Activated naive CD8-positive, alpha-beta T cell treated with anti-CD3 and anti-CD28 coated beads, Interleukin-2, amount 10 ng/mL, durations not matched to agents 7 days and 5 days (primary cell): Measurements from ENCODE around the gene IDI1. TPM values are rescaled to one million over a fixed set of nuclear protein-coding genes. Genes with fewer than 3 reads are reported as not detected.

Experiments
- ATAC-seq: fragments of 150-1000 bp; cut with Tn5 transposase; one replicate; pipeline ENCODE4 v1.10.0; 2021; ENCODE audit warnings: low read depth, moderate library complexity
- POLR2A ChIA-PET: fragments of 350-600 bp; sonication (Branson Sonifier 250); formaldehyde crosslinking; loops from one replicate; lab custom pipeline; 2021; ENCODE audit warnings: antibody characterized with exemption; lab: Charles Lee
- DNase-seq: peaks from one replicate; pipeline ENCODE4 v3.0.0; 2021
- H3K27ac Mint-ChIP-seq: one replicate; pipeline ENCODE4 v1.8.0; 2022; ENCODE audit warnings: mild to moderate bottlenecking, mixed read lengths
- H3K27me3 Mint-ChIP-seq: one replicate; pipeline ENCODE4 v1.8.0; 2022; ENCODE audit warnings: mild to moderate bottlenecking, moderate library complexity, mixed read lengths
- H3K36me3 Mint-ChIP-seq: one replicate; pipeline ENCODE4 v1.8.0; 2021; ENCODE audit warnings: mild to moderate bottlenecking, mixed read lengths
- H3K4me1 Mint-ChIP-seq: one replicate; pipeline ENCODE4 v1.8.0; 2021; ENCODE audit warnings: mixed read lengths
- H3K4me3 Mint-ChIP-seq: one replicate; pipeline ENCODE4 v1.8.0; 2022; ENCODE audit warnings: mild to moderate bottlenecking, moderate library complexity, mixed read lengths
- H3K9me3 Mint-ChIP-seq: one replicate; pipeline ENCODE4 v1.8.0; 2021; ENCODE audit warnings: mixed read lengths
- total RNA-seq, 2 experiments: library from RNA; stranded (reverse); gene quantifications; one replicate each; pipeline ENCODE4 v1.2.3, GENCODE V29; 2021

Gene IDI1
- total RNA-seq, 2 experiments from 2014 or later: 53.8 to 57.6 TPM

DNA sequence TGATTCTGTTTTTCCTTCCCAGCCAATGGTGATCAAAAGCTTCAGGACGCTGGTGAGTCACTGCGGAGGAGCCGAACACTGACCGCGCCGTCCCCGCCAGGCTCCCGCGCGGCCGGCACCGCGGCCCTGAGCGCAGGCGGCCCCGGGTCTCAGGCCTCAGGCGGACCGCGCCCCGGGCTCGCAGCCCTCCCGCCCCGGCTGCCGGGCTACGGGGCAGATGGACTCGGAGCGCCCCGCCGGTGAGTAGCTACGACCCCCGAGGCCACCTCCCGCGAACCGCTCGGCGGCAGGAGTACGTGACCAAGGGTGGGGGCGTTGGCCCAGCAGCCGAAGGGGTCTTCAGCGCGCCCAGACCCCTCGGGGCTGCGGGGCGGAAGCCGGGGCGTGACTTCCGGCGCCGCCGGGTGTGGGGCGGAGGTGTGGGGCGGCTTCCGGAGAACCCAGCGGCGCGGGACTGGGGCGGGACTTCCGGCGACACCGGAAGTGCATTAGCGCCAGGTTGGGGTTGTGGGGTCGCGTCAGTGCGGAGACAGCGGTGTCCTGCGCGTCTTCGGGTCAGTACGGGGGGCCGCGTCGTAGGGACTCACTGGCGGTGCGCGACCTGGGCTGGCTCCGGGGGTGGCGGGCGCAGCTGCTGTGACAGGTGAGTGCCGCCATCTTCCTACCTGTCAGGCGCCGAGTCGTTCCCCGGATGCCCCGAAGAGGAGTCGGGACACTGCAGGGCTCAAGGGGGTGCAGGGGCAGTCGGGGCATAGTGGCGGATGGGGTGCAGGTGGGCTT lies 7.6 kb upstream of the IDI1 start, which contains the start of gene WDR37:
WDR37 (plus strand) TSS at position 60 of the 780 bp plus-strand sequence. CDS start 15,771 bp downstream, outside the sequence.
- Mint-ChIP-seq H3K27ac (peak within 1 kb of the TSS; percentile 95), H3K9me3 (no peaks in the 10 kb centered on the region), H3K4me3 (peak within 1 kb of the TSS; percentile 98), H3K27me3 (no peaks in the 10 kb centered on the region), H3K4me1 (peaks cover 58% of the 10 kb centered on the region), H3K36me3 (peaks cover 26% of the 10 kb centered on the region)
- POLR2A ChIA-PET: interaction anchor here (1.3 to 2.4 kb wide), 6 partner anchors 8 to 125 kb away, joined by 4 to 15 read pairs (median 6); partner anchors contain the start of genes GTPBP4, IDI1 and LARP4B
- peak; percentile 89 for ATAC-seq
- peak; percentile 93 for DNase-seq

GRCh38 chr10:1054684-1055083 lies 5.8 kb upstream of the IDI1 start:
- DNase-seq: no peak
- Mint-ChIP-seq H3K36me3 (peaks cover 26% of the 10 kb centered on the region), H3K4me1 (peaks cover 54% of the 10 kb centered on the region), H3K9me3 (no peaks in the 10 kb centered on the region), H3K27ac (no peak overlapping the region), H3K27me3 (no peaks in the 10 kb centered on the region), H3K4me3 (peak overlapping the region; percentile 98)
- POLR2A ChIA-PET: no interaction called here
- ATAC-seq: no peak

GRCh38 chr10:1050554-1050953 lies 1.6 kb upstream of the IDI1 start:
- no peak for DNase-seq
- peaks cover 49% of the 10 kb centered on the region for H3K4me1 Mint-ChIP-seq
- POLR2A ChIA-PET: interaction anchor here (2.8 to 2.9 kb wide), 2 partner anchors 63 to 120 kb away, joined by 12 to 17 read pairs; partner anchors contain the start of genes GTPBP4 and LARP4B
- H3K4me3 Mint-ChIP-seq: peak overlapping the region; percentile 95
- peak overlapping the region; percentile 45 for H3K27ac Mint-ChIP-seq
- peaks cover 29% of the 10 kb centered on the region for H3K36me3 Mint-ChIP-seq
- ATAC-seq: no peak
- no peaks in the 10 kb centered on the region for H3K27me3 Mint-ChIP-seq
- no peaks in the 10 kb centered on the region for H3K9me3 Mint-ChIP-seq

GRCh38 chr10:1050145-1050544 lies 1.2 kb upstream of the IDI1 start:
- Mint-ChIP-seq H3K9me3 (no peaks in the 10 kb centered on the region), H3K27ac (peak overlapping the region; percentile 97), H3K27me3 (no peaks in the 10 kb centered on the region), H3K4me1 (peaks cover 50% of the 10 kb centered on the region), H3K36me3 (peaks cover 31% of the 10 kb centered on the region), H3K4me3 (peak overlapping the region; percentile 95)
- POLR2A ChIA-PET: interaction anchor here (1.5 to 2.9 kb wide), 3 partner anchors 62 to 914 kb away, joined by 3 to 17 read pairs (median 12); partner anchors contain the start of genes GTPBP4 and LARP4B
- ATAC-seq: no peak
- DNase-seq: no peak

DNA sequence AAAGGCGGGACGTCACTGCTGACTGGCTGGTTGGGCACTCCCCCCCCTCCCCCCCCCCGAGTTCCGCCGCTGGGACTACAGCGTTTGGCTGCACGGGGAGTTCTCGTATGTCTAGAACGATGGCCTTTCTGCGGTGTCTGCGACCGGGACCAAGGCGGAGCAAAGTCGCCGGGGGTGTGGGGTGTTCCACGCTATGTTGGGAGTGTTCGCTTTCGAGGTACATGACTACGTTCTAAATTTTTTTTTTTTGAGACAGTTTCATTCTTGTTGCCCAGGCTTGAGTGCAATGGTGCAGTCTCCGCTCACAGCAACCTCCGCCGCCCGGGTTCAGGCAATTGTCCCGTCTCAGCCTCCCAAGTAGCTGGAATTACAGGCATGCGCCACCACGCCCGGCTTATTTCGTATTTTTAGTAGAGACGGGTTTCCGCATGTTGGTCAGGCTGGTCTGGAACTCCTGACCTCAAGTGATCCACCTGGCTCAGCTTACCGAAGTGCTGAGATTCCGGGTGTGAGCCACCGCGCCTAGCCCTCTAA lies 573 bp upstream of the IDI1 start:
- peaks cover 50% of the 10 kb centered on the region for H3K4me1 Mint-ChIP-seq
- peak overlapping the region; percentile 95 for H3K4me3 Mint-ChIP-seq
- ATAC-seq: no peak
- DNase-seq: no peak
- H3K36me3 Mint-ChIP-seq: peaks cover 36% of the 10 kb centered on the region
- peak overlapping the region; percentile 97 for H3K27ac Mint-ChIP-seq
- H3K9me3 Mint-ChIP-seq: no peaks in the 10 kb centered on the region
- POLR2A ChIA-PET: interaction anchor here (0.9 to 2.9 kb wide), 11 partner anchors 8 to 913 kb away, joined by 3 to 17 read pairs (median 5); partner anchors contain the start of genes GTPBP4 and LARP4B
- no peaks in the 10 kb centered on the region for H3K27me3 Mint-ChIP-seq

- POLR2A ChIA-PET: interaction anchor here (0.6 to 2.9 kb wide), 13 partner anchors 9 to 912 kb away, joined by 3 to 17 read pairs (median 5); partner anchors contain the start of genes GTPBP4 and LARP4B
- Mint-ChIP-seq H3K4me1 (peaks cover 53% of the 10 kb centered on the region), H3K4me3 (peak overlapping the region; percentile 95), H3K36me3 (peaks cover 40% of the 10 kb centered on the region), H3K27me3 (no peaks in the 10 kb centered on the region), H3K27ac (peak overlapping the region; percentile 97), H3K9me3 (no peaks in the 10 kb centered on the region)
- peak; percentile 1 for ATAC-seq
- no peak for DNase-seq
Measured at GRCh38 chr10:1048349-1048731, 579 bp downstream of the IDI1 start.

DNA sequence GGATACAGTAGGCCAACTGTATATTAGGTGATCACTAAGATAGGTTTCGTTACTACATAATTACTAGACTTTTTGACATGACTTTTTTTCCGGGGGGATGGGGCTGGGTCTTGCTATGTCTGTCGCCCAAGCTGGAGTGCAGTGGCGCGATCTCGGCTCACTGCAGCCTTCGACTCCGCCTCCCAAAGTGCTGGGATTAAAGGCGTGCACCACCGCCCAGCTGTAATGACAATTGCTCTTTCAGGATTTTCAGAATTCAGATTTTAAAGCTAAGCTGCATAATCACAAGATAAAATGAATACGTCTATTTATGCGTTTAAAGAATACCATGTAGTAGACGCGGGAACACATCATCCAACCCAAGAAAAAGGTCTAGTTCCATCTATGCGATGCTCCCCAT lies 982 bp downstream of the IDI1 start:
- no peaks in the 10 kb centered on the region for H3K27me3 Mint-ChIP-seq
- peak overlapping the region; percentile 97 for H3K27ac Mint-ChIP-seq
- POLR2A ChIA-PET: interaction anchor here (0.6 to 2.9 kb wide), 6 partner anchors 10 to 122 kb away, joined by 3 to 17 read pairs (median 7); partner anchors contain the start of genes GTPBP4 and LARP4B
- peaks cover 41% of the 10 kb centered on the region for H3K36me3 Mint-ChIP-seq
- ATAC-seq: no peak
- peak overlapping the region; percentile 95 for H3K4me3 Mint-ChIP-seq
- no peaks in the 10 kb centered on the region for H3K9me3 Mint-ChIP-seq
- peaks cover 55% of the 10 kb centered on the region for H3K4me1 Mint-ChIP-seq
- no peak for DNase-seq

- Mint-ChIP-seq H3K36me3 (peaks cover 37% of the 10 kb centered on the region), H3K9me3 (no peaks in the 10 kb centered on the region), H3K27ac (peak overlapping the region; percentile 91), H3K4me3 (peak overlapping the region; percentile 79), H3K4me1 (peaks cover 40% of the 10 kb centered on the region), H3K27me3 (no peaks in the 10 kb centered on the region)
- POLR2A ChIA-PET: interaction anchor here (0.9 to 2.8 kb wide), 3 partner anchors 10 to 18 kb away, joined by 4 to 15 read pairs (median 5); partner anchors contain the start of gene WDR37
- ATAC-seq: no peak
- no peak for DNase-seq
Measured at GRCh38 chr10:1045415-1045814, 3.5 kb downstream of the IDI1 start.

DNA sequence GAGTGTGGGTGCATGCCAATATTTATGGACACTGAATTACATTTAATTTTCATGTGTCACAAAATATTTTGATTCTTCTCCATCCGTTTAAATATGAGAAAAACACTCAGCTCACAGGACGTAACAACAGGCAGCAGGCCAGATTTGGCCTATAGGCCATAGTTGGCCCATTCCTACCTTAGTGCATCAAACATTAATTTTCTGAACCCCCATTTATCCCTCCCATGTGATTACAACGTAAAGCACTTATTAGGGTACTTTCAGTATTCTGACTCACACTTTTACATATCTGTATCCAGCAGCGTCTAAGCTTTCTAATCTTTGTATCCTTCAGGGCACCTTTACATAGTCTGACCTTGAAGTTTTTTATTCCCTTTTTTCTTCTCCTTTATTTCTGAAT lies 4.0 kb downstream of the IDI1 start:
- ATAC-seq (no peak), DNase-seq (no peak)
- Mint-ChIP-seq H3K4me1 (peaks cover 42% of the 10 kb centered on the region), H3K36me3 (peaks cover 41% of the 10 kb centered on the region), H3K27me3 (no peaks in the 10 kb centered on the region), H3K4me3 (peak overlapping the region; percentile 79), H3K27ac (peak overlapping the region; percentile 91), H3K9me3 (no peaks in the 10 kb centered on the region)
- POLR2A ChIA-PET: interaction anchor here (0.9 to 2.8 kb wide), 3 partner anchors 11 to 18 kb away, joined by 4 to 15 read pairs (median 5); partner anchors contain the start of gene WDR37

DNA sequence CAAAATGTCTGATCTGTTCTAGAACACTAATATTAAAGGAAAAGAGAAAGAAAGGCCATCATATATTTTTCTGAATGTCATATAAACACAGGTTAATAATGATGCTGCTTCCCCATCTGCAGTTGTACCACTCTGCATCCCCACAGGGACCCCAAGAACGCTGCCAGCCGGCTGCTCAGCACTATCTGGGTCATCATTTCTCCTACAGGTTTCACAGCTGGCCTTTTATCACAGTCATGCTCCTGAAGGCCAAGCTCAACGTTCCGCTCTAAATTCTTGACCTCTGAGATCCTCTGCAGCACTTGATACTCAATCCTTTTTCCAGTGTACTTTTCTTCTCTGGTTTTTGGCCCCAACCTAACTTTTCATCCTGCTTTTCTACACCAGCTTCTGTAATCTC lies 4.8 kb downstream of the IDI1 start:
- Mint-ChIP-seq H3K4me3 (peak overlapping the region; percentile 79), H3K27me3 (no peaks in the 10 kb centered on the region), H3K27ac (peak overlapping the region; percentile 91), H3K4me1 (peaks cover 42% of the 10 kb centered on the region), H3K9me3 (no peaks in the 10 kb centered on the region), H3K36me3 (peaks cover 41% of the 10 kb centered on the region)
- POLR2A ChIA-PET: interaction anchor here (1.0 to 2.8 kb wide), 3 partner anchors 12 to 113 kb away, joined by 4 to 15 read pairs (median 5); partner anchors contain the start of genes LARP4B and WDR37
- ATAC-seq (no peak), DNase-seq (no peak)

DNA sequence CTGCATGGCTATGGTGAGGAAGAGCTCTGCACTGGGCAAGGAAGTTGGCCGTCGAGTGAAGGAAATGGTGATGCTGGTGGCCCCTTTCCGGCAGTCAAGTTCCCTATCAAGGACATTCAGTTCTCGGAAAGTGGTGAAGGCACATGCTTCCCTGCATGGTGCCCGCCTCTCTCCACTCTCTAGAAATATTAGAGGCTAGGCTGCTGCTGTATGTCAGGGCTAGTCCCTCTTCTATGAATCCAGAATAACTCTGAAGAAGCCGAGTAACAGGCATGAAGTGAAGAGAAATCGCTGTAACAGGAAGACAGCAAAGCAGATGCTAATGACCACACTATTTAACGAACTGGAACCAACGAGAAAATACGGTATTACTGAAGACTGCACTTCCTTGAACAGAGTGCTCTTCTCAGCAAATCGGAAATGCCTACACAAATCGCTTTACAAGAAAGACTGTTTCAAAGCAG lies 5.4 kb downstream of the IDI1 start:
- POLR2A ChIA-PET: interaction anchor here (1.0 to 2.8 kb wide), 3 partner anchors 8 to 112 kb away, joined by 3 to 15 read pairs (median 4); partner anchors contain the start of genes LARP4B and WDR37
- Mint-ChIP-seq H3K36me3 (peaks cover 41% of the 10 kb centered on the region), H3K4me1 (peaks cover 42% of the 10 kb centered on the region), H3K27ac (peak overlapping the region; percentile 91), H3K4me3 (peak overlapping the region; percentile 79), H3K27me3 (no peaks in the 10 kb centered on the region), H3K9me3 (no peaks in the 10 kb centered on the region)
- peak; percentile 55 for ATAC-seq
- no peak for DNase-seq

DNA sequence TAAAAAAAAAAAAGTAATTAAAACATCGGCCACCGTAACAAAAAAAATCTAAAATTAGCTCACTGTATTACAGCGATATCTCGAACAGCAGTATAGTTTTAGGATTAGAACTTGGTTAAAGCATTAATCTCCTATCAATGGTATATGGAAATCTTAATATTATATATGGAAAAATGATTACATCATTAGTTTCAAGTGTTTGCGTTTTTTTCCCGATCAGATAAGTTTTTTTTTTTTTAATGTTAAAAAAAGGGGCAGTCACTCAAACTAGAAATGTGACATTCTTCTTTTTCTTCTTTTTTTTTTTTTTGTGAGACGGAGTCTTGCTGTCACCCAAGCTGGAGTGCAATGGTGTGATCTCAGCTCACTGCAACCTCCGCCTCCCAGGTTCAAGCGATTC lies 7.4 kb downstream of the IDI1 start:
- no peak for ATAC-seq
- H3K27ac Mint-ChIP-seq: no peak overlapping the region
- no peak for DNase-seq
- H3K27me3 Mint-ChIP-seq: no peaks in the 10 kb centered on the region
- H3K4me3 Mint-ChIP-seq: no peak overlapping the region
- H3K36me3 Mint-ChIP-seq: peaks cover 39% of the 10 kb centered on the region
- H3K4me1 Mint-ChIP-seq: peaks cover 37% of the 10 kb centered on the region
- POLR2A ChIA-PET: no interaction called here
- no peaks in the 10 kb centered on the region for H3K9me3 Mint-ChIP-seq

DNA sequence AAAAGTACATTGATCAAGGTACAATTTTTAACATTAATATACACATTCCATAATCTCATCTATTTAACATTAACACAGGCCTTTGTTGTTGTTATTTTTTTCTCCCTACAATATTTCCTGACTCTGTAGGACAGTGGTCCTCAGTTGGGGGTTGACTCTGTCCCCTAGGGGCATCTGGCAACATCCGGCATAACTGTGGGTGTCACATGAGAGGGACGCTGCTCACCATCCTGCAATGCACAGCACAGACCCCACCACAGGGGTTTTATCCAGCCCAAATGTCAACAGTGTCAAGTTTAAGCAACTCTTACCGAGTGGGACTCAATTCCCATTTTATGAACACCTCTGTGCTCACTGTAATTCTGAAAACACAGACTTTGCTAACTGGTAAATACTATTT lies 8.8 kb downstream of the IDI1 start:
- Mint-ChIP-seq H3K27ac (peak overlapping the region; percentile 43), H3K27me3 (no peaks in the 10 kb centered on the region), H3K4me3 (no peak overlapping the region), H3K36me3 (peaks cover 30% of the 10 kb centered on the region), H3K9me3 (no peaks in the 10 kb centered on the region), H3K4me1 (peaks cover 28% of the 10 kb centered on the region)
- DNase-seq (no peak), ATAC-seq (no peak)
- POLR2A ChIA-PET: no interaction called here
